Measurements from ENCODE around the gene KLF3. TPM values are rescaled to one million over a fixed set of nuclear protein-coding genes. Genes with fewer than 3 reads are reported as not detected.

Gene KLF3
- total and polyA plus RNA-seq, 2 of the 4 experiments (the other 2 are of a cell fraction) = 8.2 to 12.6 TPM

GRCh38 chr4:38704622-38705154, 40.7 kb downstream of the KLF3 start:
- H3K4me2 ChIP-seq (ENCODE audit: low read depth, low read length) = no peak overlapping the region
- in situ Hi-C loops (cut with MboI; ENCODE audit: low sequenced_read_pairs) = no loop called here
- no peaks in the 10 kb centered on the region for H3K4me1 ChIP-seq (ENCODE audit: control insufficient read depth, insufficient read depth, low read length)
- H3K56ac ChIP-seq (ENCODE audit: extremely low read depth, insufficient read depth, low read length) = no peak overlapping the region
- H2BK15ac ChIP-seq (ENCODE audit: low read depth, low read length) = no peak overlapping the region
- WGBS, 2 experiments (ENCODE audit: extremely low coverage in 2 of 2, insufficient read length in 1 of 2) = no CpG with 5 or more reads among the region's 3 CpGs
- H3K79me1 ChIP-seq (ENCODE audit: low read depth in 1 of 2, low read length in 2 of 2) = no peaks in the 10 kb centered on the region
- H3K4me3 ChIP-seq (ENCODE audit: insufficient read depth, low read depth, low read length) = no peak overlapping the region
- DNase-seq (no peak), ATAC-seq (ENCODE audit: low read depth) (no peak)
- H2BK20ac ChIP-seq (ENCODE audit: low read depth, low read length) = no peak overlapping the region
- dilution Hi-C loops (cut with HindIII; ENCODE audit: low sequenced_read_pairs, unreplicated experiment) = no loop called here
- H3K36me3 ChIP-seq (ENCODE audit: control insufficient read depth, insufficient read depth, low read length) = no peaks in the 10 kb centered on the region
- no peak overlapping the region for H2AK9ac ChIP-seq (replicated peaks; ENCODE audit: low read depth, low read length, poor library complexity)
- H4K20me1 ChIP-seq (ENCODE audit: insufficient read depth, low read length) = no peaks in the 10 kb centered on the region; the same call in 1 of the 2 replicates
- no peak overlapping the region for H3K27ac ChIP-seq (ENCODE audit: insufficient read depth, low read length)
- no peak overlapping the region for H4K91ac ChIP-seq (ENCODE audit: insufficient read depth, low read depth, low read length)
- H3K27me3 ChIP-seq (ENCODE audit: control insufficient read depth, insufficient read depth, low read length) = peaks cover 4% of the 10 kb centered on the region; the same call in 1 of the 2 replicates
- H3K18ac ChIP-seq (ENCODE audit: low read depth, low read length) = no peak overlapping the region
- BruUV-seq (replicated peaks) = no TSS peak
- no peak overlapping the region for H3K9ac ChIP-seq (ENCODE audit: low read depth, low read length)
- no peak overlapping the region for H4K5ac ChIP-seq (ENCODE audit: low read depth, low read length)
- ChIA-PET POLR2A (ENCODE audit: unreplicated experiment) (no interaction called here), CTCF (interaction anchor here (0.7 to 1.0 kb wide), 2 partner anchors 374 to 385 kb away, joined by 3 to 4 read pairs; no protein-coding TSS in a partner anchor)
- no peak overlapping the region for H3K23ac ChIP-seq (ENCODE audit: low read depth, low read length)
- no peak overlapping the region for H3K14ac ChIP-seq (replicated peaks; ENCODE audit: low read depth, low read length)
- H2BK5ac ChIP-seq (ENCODE audit: low read depth, low read length, poor library complexity, severe bottlenecking) = no peak overlapping the region
- no peak for TF ChIP-seq BHLHE40 (IDR thresholded peaks at IDR 0.05; ENCODE audit: low read depth, low read length)
- TF ChIP-seq CHD1 (IDR thresholded peaks at IDR 0.05; ENCODE audit: low read depth, low read length) = no peak
- no peak for TF ChIP-seq RFX5 (IDR thresholded peaks at IDR 0.05; ENCODE audit: low read depth, low read length)
- no peak for TF ChIP-seq MAZ (IDR thresholded peaks at IDR 0.05; ENCODE audit: borderline replicate concordance, low read depth, low read length)
- TF ChIP-seq CTCF (conservative IDR thresholded peaks at IDR 0.05; ENCODE audit: low read depth, low read length) = no peak
- no peak for TF ChIP-seq MXI1 (IDR thresholded peaks at IDR 0.05; ENCODE audit: borderline replicate concordance, low read depth, low read length)
- no peak for TF ChIP-seq RAD21 (IDR thresholded peaks at IDR 0.05; ENCODE audit: low read length)
- TF ChIP-seq FOS (IDR thresholded peaks at IDR 0.05; ENCODE audit: low read depth, low read length) = no peak
- no peak for TF ChIP-seq CEBPB (IDR thresholded peaks at IDR 0.05; ENCODE audit: low read depth, low read length)
- TF ChIP-seq SMC3 (IDR thresholded peaks at IDR 0.05; ENCODE audit: low read depth, low read length) = no peak
- H3K9me3 ChIP-seq (ENCODE audit: control insufficient read depth, insufficient read depth, low read length) = no peaks in the 10 kb centered on the region
- no peak overlapping the region for H2BK120ac ChIP-seq (ENCODE audit: low read depth, low read length)
- no peak overlapping the region for H4K8ac ChIP-seq (ENCODE audit: low read depth in 2 of 2, low read length in 2 of 2)
- no peak overlapping the region for H2AK5ac ChIP-seq (ENCODE audit: low read depth, low read length)
- no peaks in the 10 kb centered on the region for H3K9me1 ChIP-seq (ENCODE audit: insufficient read depth, low read length)
- no peak overlapping the region for H2AFZ ChIP-seq (replicated peaks; ENCODE audit: low read length, poor library complexity)
- intact Hi-C loops (cut with micrococcal nuclease) = no loop called here
- no peak overlapping the region for H3K4ac ChIP-seq (ENCODE audit: low read depth, low read length)
